Calu3 (cell line): Measurements from ENCODE around the gene HMX2. TPM values are rescaled to one million over a fixed set of nuclear protein-coding genes. Genes with fewer than 3 reads are reported as not detected.

Experiments
- BruUV-seq: library from RNA; stranded (reverse); fragments of 400-500 nt; replicated peaks from 2 replicates; lab custom pipeline; 2021; lab: Mats Ljungman, UMichigan
- CTCF ChIA-PET: fragments of 300-600 bp; sonication (Branson Sonifier 250); formaldehyde crosslinking; loops from one replicate; lab custom pipeline; 2022; ENCODE audit warnings: antibody characterized with exemption; lab: Charles Lee
- DNase-seq: peaks from one replicate; pipeline ENCODE4 v3.0.0; 2022
- H3K27ac Mint-ChIP-seq: one replicate; pipeline ENCODE4 v1.8.0; 2022; ENCODE audit warnings: mixed read lengths; ENCODE audit not compliant: unreplicated experiment
- H3K27me3 Mint-ChIP-seq: one replicate; pipeline ENCODE4 v1.8.0; 2022; ENCODE audit warnings: mixed read lengths; ENCODE audit not compliant: unreplicated experiment
- H3K36me3 Mint-ChIP-seq: one replicate; pipeline ENCODE4 v1.8.0; 2022; ENCODE audit warnings: mild to moderate bottlenecking, moderate library complexity, mixed read lengths; ENCODE audit not compliant: insufficient read depth, unreplicated experiment
- H3K4me1 Mint-ChIP-seq: one replicate; pipeline ENCODE4 v1.8.0; 2022; ENCODE audit warnings: mild to moderate bottlenecking, low read depth, mixed read lengths; ENCODE audit not compliant: unreplicated experiment
- H3K4me3 Mint-ChIP-seq: one replicate; pipeline ENCODE4 v1.8.0; 2022; ENCODE audit warnings: mild to moderate bottlenecking, low read depth, moderate library complexity, mixed read lengths; ENCODE audit not compliant: unreplicated experiment
- H3K9me3 Mint-ChIP-seq: one replicate; pipeline ENCODE4 v1.8.0; 2022; ENCODE audit warnings: low read depth, mixed read lengths; ENCODE audit not compliant: unreplicated experiment
- CTCF ChIP-seq: fragments of 200-600 bp; IDR thresholded peaks from one replicate; pipeline ENCODE4 v1.8.0; 2022; ENCODE audit warnings: antibody characterized with exemption; ENCODE audit not compliant: unreplicated experiment
- intact Hi-C: fragments of 100-400 bp; cut with micrococcal nuclease; formaldehyde crosslinking; loops from one replicate; pipeline ENCODE4 v1.10.0; 2022; ENCODE audit not compliant: unreplicated experiment
- total RNA-seq: library from RNA; stranded (reverse); gene quantifications from 2 replicates; pipeline ENCODE4 v1.2.3, GENCODE V29; 2022

HMX2 gene
- total RNA-seq, 1 experiment from 2014 or later, result not detected

- CTCF ChIA-PET, result no interaction called here
- BruUV-seq, result no TSS peak
- intact Hi-C loops, result no loop called here
- Mint-ChIP-seq H3K9me3 (no peaks in the 10 kb centered on the region), H3K27me3 (peaks cover 65% of the 10 kb centered on the region), H3K4me1 (no peaks in the 10 kb centered on the region), H3K4me3 (no peak overlapping the region), H3K27ac (no peak overlapping the region), H3K36me3 (no peaks in the 10 kb centered on the region)
- DNase-seq, result no peak
- no peak for TF ChIP-seq CTCF
Measured at GRCh38 chr10:123146013-123146893, 1.7 kb upstream of the HMX2 start.

- BruUV-seq, result no TSS peak
- CTCF ChIA-PET, result no interaction called here
- no peak overlapping the region for H3K27ac Mint-ChIP-seq
- no peak for TF ChIP-seq CTCF
- no peaks in the 10 kb centered on the region for H3K9me3 Mint-ChIP-seq
- intact Hi-C loops, result no loop called here
- H3K27me3 Mint-ChIP-seq, result peaks cover 57% of the 10 kb centered on the region
- H3K4me3 Mint-ChIP-seq, result no peak overlapping the region
- DNase-seq, result no peak
- H3K4me1 Mint-ChIP-seq, result no peaks in the 10 kb centered on the region
- H3K36me3 Mint-ChIP-seq, result no peaks in the 10 kb centered on the region
Measured at GRCh38 chr10:123146894-123147634, 872 bp upstream of the HMX2 start.

- intact Hi-C loops, result no loop called here
- no peak overlapping the region for H3K27ac Mint-ChIP-seq
- H3K27me3 Mint-ChIP-seq, result peaks cover 42% of the 10 kb centered on the region
- no peak for TF ChIP-seq CTCF
- H3K9me3 Mint-ChIP-seq, result no peaks in the 10 kb centered on the region
- H3K36me3 Mint-ChIP-seq, result no peaks in the 10 kb centered on the region
- no peak for DNase-seq
- CTCF ChIA-PET, result interaction anchor here (0.6 kb wide), 1 partner anchor 107 kb away, joined by 3 read pairs; no protein-coding TSS in a partner anchor
- no peaks in the 10 kb centered on the region for H3K4me1 Mint-ChIP-seq
- peak overlapping the region; percentile 40 for H3K4me3 Mint-ChIP-seq
- BruUV-seq, result no TSS peak
Measured at GRCh38 chr10:123148414-123149161, 652 bp downstream of the HMX2 start.

GRCh38 chr10:123149162-123149567, 1.2 kb downstream of the HMX2 start:
- DNase-seq, result no peak
- CTCF ChIA-PET, result interaction anchor here (0.6 kb wide), 1 partner anchor 108 kb away, joined by 3 read pairs; no protein-coding TSS in a partner anchor
- H3K4me3 Mint-ChIP-seq, result peak overlapping the region; percentile 40
- no peak for TF ChIP-seq CTCF
- H3K36me3 Mint-ChIP-seq, result peaks cover 5% of the 10 kb centered on the region
- H3K27ac Mint-ChIP-seq, result no peak overlapping the region
- intact Hi-C loops, result no loop called here
- H3K4me1 Mint-ChIP-seq, result no peaks in the 10 kb centered on the region
- no peaks in the 10 kb centered on the region for H3K9me3 Mint-ChIP-seq
- H3K27me3 Mint-ChIP-seq, result peaks cover 38% of the 10 kb centered on the region
- no TSS peak for BruUV-seq
